ENCODE results near the gene C19orf73.

C19orf73 gene

DNA sequence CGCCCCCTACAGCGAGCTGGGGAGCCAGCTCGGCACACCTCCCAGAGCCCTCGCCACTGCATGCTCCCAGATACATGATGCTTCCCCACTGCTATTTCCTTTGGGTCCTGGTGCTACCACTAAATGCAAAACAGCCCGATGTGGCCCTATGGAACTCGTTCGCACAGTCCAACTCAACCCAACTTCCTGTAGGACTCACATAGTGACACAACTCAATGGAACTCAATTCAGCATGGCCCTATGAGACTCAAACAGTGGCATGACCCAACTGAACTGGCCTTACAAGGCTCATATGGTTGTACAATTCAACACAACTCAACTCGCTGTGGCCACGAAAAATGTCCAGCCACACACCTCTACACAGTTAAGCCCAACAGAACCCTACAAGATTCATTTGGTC, 49.9 kb downstream of the C19orf73 start:
- TF ChIP-seq, protein P1, sequence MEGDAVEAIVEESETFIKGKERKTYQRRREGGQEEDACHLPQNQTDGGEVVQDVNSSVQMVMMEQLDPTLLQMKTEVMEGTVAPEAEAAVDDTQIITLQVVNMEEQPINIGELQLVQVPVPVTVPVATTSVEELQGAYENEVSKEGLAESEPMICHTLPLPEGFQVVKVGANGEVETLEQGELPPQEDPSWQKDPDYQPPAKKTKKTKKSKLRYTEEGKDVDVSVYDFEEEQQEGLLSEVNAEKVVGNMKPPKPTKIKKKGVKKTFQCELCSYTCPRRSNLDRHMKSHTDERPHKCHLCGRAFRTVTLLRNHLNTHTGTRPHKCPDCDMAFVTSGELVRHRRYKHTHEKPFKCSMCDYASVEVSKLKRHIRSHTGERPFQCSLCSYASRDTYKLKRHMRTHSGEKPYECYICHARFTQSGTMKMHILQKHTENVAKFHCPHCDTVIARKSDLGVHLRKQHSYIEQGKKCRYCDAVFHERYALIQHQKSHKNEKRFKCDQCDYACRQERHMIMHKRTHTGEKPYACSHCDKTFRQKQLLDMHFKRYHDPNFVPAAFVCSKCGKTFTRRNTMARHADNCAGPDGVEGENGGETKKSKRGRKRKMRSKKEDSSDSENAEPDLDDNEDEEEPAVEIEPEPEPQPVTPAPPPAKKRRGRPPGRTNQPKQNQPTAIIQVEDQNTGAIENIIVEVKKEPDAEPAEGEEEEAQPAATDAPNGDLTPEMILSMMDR (IDR thresholded peaks at IDR 0.05) = no peak

Measured in LNCAP (cell line).